ENCODE results near the gene FAM229A.

The FAM229A gene

DNA sequence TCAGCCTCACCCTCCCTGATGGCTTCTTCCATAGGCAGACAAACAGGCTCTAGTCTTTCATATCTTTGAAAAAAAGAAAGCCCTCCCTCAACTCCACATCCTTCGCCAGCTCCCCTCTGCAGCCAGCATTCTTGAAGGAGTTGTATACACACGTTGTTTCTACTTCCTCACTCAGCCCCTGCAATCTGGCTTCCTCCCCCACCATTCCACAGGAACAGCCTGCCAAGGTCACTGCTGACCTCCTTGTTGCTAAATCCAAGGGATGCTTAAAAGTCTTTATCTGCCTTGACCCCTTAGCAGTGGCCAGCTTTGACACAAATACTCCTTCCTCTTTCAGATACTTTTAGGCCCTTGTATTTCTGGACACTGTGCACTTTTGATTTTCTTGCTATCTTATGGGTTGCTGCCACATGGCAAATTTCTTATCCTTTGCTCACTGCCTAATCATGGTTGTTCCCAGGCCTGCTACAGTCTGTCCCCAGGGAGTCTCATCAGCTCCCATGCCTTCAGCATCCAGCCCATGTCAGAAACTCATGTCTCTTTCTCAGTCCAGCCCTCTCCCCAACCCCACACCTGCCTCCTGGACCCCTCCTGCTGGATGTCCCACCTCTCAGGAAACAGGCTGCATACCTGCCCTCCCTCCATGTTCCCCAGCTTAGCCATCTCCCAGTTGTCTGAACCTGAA, 8.3 kb downstream of the FAM229A start:
- Histone ChIP-seq H3K9ac (ENCODE audit: low read depth, low read length) (peak overlapping the region; percentile 32), H3K4me1 (ENCODE audit: control insufficient read depth, insufficient read depth, low read length) (peaks cover 8% of the 10 kb centered on the region), H3K27me3 (ENCODE audit: control insufficient read depth, insufficient read depth, low read length) (peaks cover 22% of the 10 kb centered on the region), H3K9me3 (ENCODE audit: control insufficient read depth, insufficient read depth, low read length) (peaks cover 5% of the 10 kb centered on the region), H3K4me3 (ENCODE audit: low read depth, low read length) (no peak overlapping the region), H3K36me3 (ENCODE audit: control insufficient read depth, insufficient read depth, low read length) (no peaks in the 10 kb centered on the region)

DNA sequence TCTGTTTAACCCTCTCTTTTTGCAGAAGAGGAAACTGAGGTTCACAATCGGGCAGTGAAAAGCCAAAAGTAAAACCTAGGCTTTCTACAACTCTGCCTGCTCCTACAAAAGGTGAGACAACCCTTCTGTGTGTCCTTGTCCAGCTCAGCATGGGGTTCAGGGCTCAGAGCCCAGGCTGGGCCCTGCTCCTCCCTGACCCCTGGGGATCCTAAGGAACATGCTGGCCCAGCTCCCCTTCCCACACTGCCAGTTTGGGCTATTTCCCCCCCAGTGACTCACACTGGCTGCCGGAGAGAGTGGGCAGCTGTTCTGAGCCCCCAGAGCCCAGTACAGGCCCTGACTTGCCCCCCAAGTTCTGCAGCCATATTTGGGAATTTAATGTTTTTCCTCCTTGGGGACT, 8.9 kb downstream of the FAM229A start:
- H3K27me3 ChIP-seq (ENCODE audit: control insufficient read depth, insufficient read depth, low read length) = peaks cover 20% of the 10 kb centered on the region
- peaks cover 5% of the 10 kb centered on the region for H3K9me3 ChIP-seq (ENCODE audit: control insufficient read depth, insufficient read depth, low read length)
- no peaks in the 10 kb centered on the region for H3K36me3 ChIP-seq (ENCODE audit: control insufficient read depth, insufficient read depth, low read length)
- peak overlapping the region; percentile 32 for H3K9ac ChIP-seq (ENCODE audit: low read depth, low read length)
- no peak overlapping the region for H3K4me3 ChIP-seq (ENCODE audit: low read depth, low read length)
- peaks cover 8% of the 10 kb centered on the region for H3K4me1 ChIP-seq (ENCODE audit: control insufficient read depth, insufficient read depth, low read length)

DNA sequence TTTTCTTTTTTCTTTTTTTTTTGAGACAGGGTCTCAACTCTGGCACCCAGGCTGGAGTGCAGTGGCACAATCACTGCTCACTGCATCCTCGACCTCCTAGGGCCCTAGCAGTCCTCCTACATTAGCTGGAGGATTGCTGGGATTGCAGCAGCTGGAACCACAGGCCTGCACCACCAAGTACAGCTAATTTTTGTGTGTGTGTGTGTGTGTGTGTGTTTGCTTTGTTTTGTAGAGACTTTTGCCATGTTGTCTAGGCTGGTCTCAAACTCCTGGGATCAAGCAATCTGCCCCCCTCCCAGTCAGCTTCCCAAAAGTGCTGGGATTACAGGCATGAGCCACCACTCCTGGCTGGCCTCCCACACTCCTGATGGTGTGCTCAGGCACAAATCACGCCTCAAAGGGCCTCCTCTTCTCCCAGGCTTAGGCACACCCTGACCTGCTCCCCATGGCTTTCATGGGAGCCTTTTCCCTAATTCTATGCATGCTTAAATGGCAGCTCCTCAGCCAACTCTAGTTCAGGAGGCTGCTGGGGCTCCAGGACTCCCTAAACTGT, 9.4 kb downstream of the FAM229A start:
- peaks cover 15% of the 10 kb centered on the region for H3K27me3 ChIP-seq (ENCODE audit: control insufficient read depth, insufficient read depth, low read length)
- H3K9ac ChIP-seq (ENCODE audit: low read depth, low read length) = no peak overlapping the region
- H3K36me3 ChIP-seq (ENCODE audit: control insufficient read depth, insufficient read depth, low read length) = no peaks in the 10 kb centered on the region
- no peak overlapping the region for H3K4me3 ChIP-seq (ENCODE audit: low read depth, low read length)
- peaks cover 8% of the 10 kb centered on the region for H3K4me1 ChIP-seq (ENCODE audit: control insufficient read depth, insufficient read depth, low read length)
- peaks cover 5% of the 10 kb centered on the region for H3K9me3 ChIP-seq (ENCODE audit: control insufficient read depth, insufficient read depth, low read length)

DNA sequence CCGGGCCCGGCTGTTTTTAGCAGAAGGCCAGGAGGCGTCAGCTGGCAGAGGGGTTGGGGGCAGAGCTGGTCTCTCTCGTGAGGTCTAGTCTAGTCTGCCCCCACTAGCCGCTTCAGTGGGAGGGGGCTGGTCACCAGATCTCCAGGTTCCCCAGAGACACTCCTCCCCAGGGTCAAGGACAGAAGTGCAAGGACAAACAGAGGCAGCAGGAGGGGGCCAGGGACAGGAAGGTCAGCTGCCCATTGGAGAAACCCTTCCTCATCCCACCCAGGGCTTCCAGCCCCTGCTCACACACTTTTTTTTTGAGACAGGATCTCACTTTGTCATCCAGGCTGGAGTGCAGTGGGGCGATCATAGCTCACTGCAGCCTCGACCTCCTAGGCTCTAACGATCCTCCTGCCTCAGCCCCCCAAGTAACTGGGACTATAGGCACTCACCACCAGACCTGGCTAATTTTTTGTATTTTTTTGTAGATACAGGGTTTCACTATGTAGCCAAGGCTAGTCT, 10.0 kb downstream of the FAM229A start:
- H3K36me3 ChIP-seq (ENCODE audit: control insufficient read depth, insufficient read depth, low read length) = no peaks in the 10 kb centered on the region
- peaks cover 8% of the 10 kb centered on the region for H3K4me1 ChIP-seq (ENCODE audit: control insufficient read depth, insufficient read depth, low read length)
- peaks cover 5% of the 10 kb centered on the region for H3K9me3 ChIP-seq (ENCODE audit: control insufficient read depth, insufficient read depth, low read length)
- peaks cover 15% of the 10 kb centered on the region for H3K27me3 ChIP-seq (ENCODE audit: control insufficient read depth, insufficient read depth, low read length)
- peak overlapping the region; percentile 70 for H3K4me3 ChIP-seq (ENCODE audit: low read depth, low read length)
- H3K9ac ChIP-seq (ENCODE audit: low read depth, low read length) = peak overlapping the region; percentile 73

DNA sequence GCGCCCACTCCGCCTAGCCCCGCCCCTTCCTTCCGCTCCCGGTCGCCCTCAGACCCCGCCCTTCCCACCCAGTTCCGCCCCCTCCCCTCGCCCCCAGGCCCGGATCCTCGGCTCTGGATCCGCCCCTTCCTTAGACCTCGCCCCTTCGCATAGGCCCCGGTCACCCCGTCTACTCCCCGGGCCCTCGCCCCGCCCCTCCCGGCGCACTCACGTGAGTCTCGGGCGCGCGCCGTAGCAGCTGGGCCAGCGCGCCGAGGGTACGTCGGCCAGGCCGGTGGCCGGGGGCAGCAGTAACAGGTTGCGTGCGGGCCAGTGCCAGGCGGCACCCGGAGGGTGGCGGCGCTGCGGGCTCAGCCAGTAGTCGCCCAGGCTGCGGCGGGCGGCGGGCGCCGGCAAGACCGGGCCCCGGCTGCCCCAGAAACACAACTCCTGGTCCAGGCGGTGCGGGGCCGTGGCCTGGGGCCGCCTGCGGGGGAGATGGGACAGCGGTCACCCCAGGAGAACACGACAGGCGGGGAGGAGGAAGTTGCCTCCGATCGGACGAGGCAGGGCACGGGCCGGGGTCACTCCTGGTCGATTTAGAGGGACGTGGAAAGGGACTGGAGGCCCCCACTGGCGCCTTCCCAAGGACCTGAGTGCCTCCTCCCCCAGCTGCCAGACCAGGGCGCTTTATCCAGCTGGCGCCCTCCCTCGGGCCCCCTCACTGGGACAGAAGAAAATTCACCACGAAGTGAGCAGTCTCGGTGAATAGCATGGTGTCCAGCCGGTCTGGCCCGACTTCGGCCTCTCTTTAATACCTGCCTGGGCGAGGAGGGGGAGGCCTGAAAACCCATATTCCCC, 10.7 kb downstream of the FAM229A start:
- H3K9ac ChIP-seq (ENCODE audit: low read depth, low read length) = peak overlapping the region; percentile 73
- peak overlapping the region; percentile 79 for H3K4me3 ChIP-seq (ENCODE audit: low read depth, low read length)
- H3K27me3 ChIP-seq (ENCODE audit: control insufficient read depth, insufficient read depth, low read length) = peaks cover 15% of the 10 kb centered on the region
- H3K4me1 ChIP-seq (ENCODE audit: control insufficient read depth, insufficient read depth, low read length) = peaks cover 8% of the 10 kb centered on the region
- H3K9me3 ChIP-seq (ENCODE audit: control insufficient read depth, insufficient read depth, low read length) = peaks cover 5% of the 10 kb centered on the region
- H3K36me3 ChIP-seq (ENCODE audit: control insufficient read depth, insufficient read depth, low read length) = no peaks in the 10 kb centered on the region

DNA sequence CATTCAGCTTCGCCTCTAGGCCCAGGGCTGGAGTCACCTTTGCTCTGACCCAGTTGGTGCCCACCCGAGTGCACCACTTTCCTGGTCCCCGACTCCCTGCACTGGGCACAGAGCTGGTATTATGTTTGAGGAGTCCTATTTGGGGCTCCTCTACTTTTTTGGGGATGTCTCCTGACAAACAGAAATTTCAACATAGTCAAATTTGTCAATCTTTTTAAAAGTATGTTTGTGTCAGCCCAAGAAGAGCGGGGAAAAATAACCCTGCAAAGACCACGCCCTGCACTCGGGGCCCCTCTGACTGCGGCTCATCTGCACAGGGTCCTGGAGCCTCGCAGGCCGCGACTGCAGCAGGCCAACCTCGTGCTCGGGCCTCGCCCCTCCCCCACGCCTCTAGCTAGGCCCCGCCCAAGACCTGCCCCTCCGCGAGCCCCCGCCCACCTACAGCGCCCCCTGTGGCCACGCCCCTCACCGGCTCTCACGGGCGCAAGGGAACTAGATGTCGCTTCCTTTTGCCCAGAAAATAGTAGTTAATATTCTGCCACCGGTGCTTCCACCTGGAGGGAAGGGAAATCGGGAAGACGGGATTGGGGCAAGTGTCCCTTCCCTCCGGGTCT, 11.4 kb downstream of the FAM229A start:
- H3K4me1 ChIP-seq (ENCODE audit: control insufficient read depth, insufficient read depth, low read length) = peaks cover 8% of the 10 kb centered on the region
- H3K9me3 ChIP-seq (ENCODE audit: control insufficient read depth, insufficient read depth, low read length) = peaks cover 5% of the 10 kb centered on the region
- no peaks in the 10 kb centered on the region for H3K36me3 ChIP-seq (ENCODE audit: control insufficient read depth, insufficient read depth, low read length)
- peak overlapping the region; percentile 65 for H3K9ac ChIP-seq (ENCODE audit: low read depth, low read length)
- peaks cover 15% of the 10 kb centered on the region for H3K27me3 ChIP-seq (ENCODE audit: control insufficient read depth, insufficient read depth, low read length)
- H3K4me3 ChIP-seq (ENCODE audit: low read depth, low read length) = peak overlapping the region; percentile 79

DNA sequence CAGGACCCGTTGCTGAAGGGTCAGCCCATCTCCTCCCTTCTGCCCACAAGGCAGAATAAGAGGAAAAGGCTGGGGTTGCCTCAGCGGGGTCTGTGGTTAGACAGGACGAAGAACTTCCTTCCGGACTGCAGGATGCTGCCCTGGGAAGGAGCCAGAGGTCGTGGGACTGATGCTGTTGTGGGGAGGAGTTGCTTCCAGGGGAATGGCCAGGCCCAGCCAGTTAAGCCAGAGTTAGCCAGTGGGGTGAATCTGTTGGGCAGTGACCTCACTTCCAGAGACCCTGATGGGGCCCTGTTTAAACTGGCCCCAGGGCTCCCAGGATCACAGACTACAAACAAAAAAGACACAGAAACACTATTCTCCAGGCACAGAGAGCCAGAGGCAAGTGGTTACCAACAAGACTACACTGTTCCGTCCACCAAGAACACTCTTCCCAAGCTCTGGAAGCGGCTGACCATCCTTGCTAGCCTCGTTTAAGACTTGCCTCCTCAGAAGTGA, 13.0 kb downstream of the FAM229A start:
- H3K9me3 ChIP-seq (ENCODE audit: control insufficient read depth, insufficient read depth, low read length) = peaks cover 5% of the 10 kb centered on the region
- H3K4me3 ChIP-seq (ENCODE audit: low read depth, low read length) = no peak overlapping the region
- no peaks in the 10 kb centered on the region for H3K36me3 ChIP-seq (ENCODE audit: control insufficient read depth, insufficient read depth, low read length)
- no peak overlapping the region for H3K9ac ChIP-seq (ENCODE audit: low read depth, low read length)
- H3K27me3 ChIP-seq (ENCODE audit: control insufficient read depth, insufficient read depth, low read length) = peaks cover 20% of the 10 kb centered on the region
- peaks cover 8% of the 10 kb centered on the region for H3K4me1 ChIP-seq (ENCODE audit: control insufficient read depth, insufficient read depth, low read length)

DNA sequence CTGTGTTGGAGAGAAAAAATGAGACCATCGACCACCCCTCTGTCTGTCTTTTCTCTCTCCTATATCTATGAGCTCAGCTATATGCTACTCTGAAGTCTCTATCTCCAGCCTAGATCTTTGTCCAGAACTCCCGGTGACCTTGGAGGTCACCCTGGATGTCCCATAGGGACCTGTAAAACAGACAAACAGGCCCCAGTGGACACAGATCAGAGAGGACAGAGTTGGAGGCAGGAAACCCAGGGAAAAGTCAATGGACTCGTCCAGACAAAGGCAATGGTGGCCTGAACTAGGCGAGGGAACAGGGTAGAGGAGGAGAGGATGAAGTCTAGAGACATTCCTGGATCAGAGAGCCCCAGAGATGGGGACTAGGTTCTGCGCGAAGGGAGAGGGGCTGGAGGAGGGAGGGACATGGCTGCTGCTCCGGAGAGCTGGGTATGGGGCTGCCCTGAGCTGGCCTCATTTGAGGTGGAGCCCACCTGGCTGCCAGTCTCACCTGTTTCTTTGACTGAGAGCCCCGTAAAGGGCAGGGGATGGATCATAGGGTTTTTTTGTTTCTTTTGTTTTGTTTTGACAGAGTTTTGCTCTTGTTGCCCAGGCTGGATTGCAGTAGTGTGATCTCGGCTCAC, 15.6 kb downstream of the FAM229A start:
- Histone ChIP-seq H3K4me1 (ENCODE audit: control insufficient read depth, insufficient read depth, low read length) (no peaks in the 10 kb centered on the region), H3K4me3 (ENCODE audit: low read depth, low read length) (no peak overlapping the region), H3K9ac (ENCODE audit: low read depth, low read length) (no peak overlapping the region), H3K9me3 (ENCODE audit: control insufficient read depth, insufficient read depth, low read length) (peaks cover 5% of the 10 kb centered on the region), H3K36me3 (ENCODE audit: control insufficient read depth, insufficient read depth, low read length) (no peaks in the 10 kb centered on the region), H3K27me3 (ENCODE audit: control insufficient read depth, insufficient read depth, low read length) (peaks cover 20% of the 10 kb centered on the region)

DNA sequence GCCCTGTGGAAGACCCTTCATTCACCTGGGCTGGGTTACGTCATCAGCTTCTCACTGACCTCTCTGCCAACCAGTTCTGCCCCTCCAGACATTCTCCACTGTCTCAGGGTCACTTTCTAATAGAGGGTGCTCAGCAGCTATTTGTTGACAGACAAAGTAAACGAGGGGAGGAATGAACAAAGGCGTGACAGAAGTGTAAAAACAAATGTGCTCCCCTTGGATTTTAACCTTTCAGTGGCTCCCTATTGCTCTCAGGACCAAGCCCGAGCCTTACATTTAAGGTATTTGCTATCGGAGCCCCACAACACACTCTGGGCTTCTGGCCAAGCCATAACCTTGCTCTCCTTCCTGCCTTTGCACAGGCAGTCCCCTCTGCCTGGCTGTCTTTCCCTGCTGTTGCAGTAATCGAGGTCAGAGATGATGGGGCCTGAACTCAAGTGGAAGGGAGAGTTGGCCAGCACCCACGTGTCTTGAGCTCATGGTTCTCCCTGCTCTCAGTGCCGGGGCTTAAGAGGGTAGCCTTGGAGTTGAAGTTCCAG, 16.9 kb downstream of the FAM229A start:
- Histone ChIP-seq H3K4me1 (ENCODE audit: control insufficient read depth, insufficient read depth, low read length) (peaks cover 2% of the 10 kb centered on the region), H3K27me3 (ENCODE audit: control insufficient read depth, insufficient read depth, low read length) (peaks cover 16% of the 10 kb centered on the region), H3K36me3 (ENCODE audit: control insufficient read depth, insufficient read depth, low read length) (no peaks in the 10 kb centered on the region), H3K9ac (ENCODE audit: low read depth, low read length) (no peak overlapping the region), H3K9me3 (ENCODE audit: control insufficient read depth, insufficient read depth, low read length) (peaks cover under 1% of the 10 kb centered on the region), H3K4me3 (ENCODE audit: low read depth, low read length) (no peak overlapping the region)

DNA sequence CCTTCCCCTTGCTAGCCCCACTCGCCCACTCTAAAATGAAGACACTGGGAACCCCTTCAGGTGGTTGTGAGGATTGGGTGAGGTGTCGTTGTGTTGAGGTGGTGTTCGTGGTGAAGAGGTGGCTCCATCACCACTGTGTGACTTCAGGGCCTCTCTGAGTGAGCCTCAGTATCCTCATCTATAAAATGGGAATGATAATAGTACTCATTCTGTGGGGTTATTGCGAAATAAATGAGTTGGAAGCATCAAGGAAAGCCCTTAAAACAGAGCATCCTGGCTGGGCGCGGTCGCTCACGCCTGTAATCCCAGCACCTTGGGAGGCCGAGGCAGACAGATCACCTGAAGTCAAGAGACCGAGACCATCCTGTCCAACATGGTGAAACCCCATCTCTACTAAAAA, 19.6 kb downstream of the FAM229A start:
- H3K36me3 ChIP-seq (ENCODE audit: control insufficient read depth, insufficient read depth, low read length) = no peaks in the 10 kb centered on the region
- peaks cover 5% of the 10 kb centered on the region for H3K27me3 ChIP-seq (ENCODE audit: control insufficient read depth, insufficient read depth, low read length)
- peaks cover 7% of the 10 kb centered on the region for H3K4me1 ChIP-seq (ENCODE audit: control insufficient read depth, insufficient read depth, low read length)
- no peaks in the 10 kb centered on the region for H3K9me3 ChIP-seq (ENCODE audit: control insufficient read depth, insufficient read depth, low read length)
- no peak overlapping the region for H3K9ac ChIP-seq (ENCODE audit: low read depth, low read length)
- H3K4me3 ChIP-seq (ENCODE audit: low read depth, low read length) = no peak overlapping the region

DNA sequence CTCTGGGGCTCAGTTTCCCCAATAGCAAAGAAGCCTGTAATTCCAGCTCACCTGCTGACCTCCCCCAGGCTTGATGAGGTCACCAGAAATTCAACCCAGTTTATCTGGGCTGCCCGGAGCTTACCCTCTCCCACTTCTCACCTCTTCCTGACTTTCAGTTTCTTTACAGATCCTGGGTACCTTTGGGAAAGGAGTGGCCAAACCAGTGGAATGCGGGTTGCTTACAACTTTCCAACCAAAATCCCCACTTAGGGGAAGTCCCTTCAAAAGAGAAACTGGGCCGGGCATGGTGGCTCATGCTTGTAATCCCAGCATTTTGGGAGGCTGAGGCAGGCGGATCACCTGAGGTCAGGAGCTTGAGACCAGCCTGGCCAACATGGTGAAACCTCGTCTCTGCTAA, 20.3 kb downstream of the FAM229A start:
- Histone ChIP-seq H3K4me1 (ENCODE audit: control insufficient read depth, insufficient read depth, low read length) (peaks cover 8% of the 10 kb centered on the region), H3K27me3 (ENCODE audit: control insufficient read depth, insufficient read depth, low read length) (peaks cover 5% of the 10 kb centered on the region), H3K4me3 (ENCODE audit: low read depth, low read length) (no peak overlapping the region), H3K36me3 (ENCODE audit: control insufficient read depth, insufficient read depth, low read length) (no peaks in the 10 kb centered on the region), H3K9ac (ENCODE audit: low read depth, low read length) (no peak overlapping the region), H3K9me3 (ENCODE audit: control insufficient read depth, insufficient read depth, low read length) (no peaks in the 10 kb centered on the region)
